ENCODE data around the gene BCLAF1. TPM values are rescaled to one million over a fixed set of nuclear protein-coding genes. Genes with fewer than 3 reads are reported as not detected.
"Not testable (repeated sequence)": the region's sequence is repeated elsewhere in the genome, so short reads cannot be mapped to it uniquely, and the experiment has no call there.

The BCLAF1 gene
- total RNA-seq, 1 experiment from 2014 or later: 175 TPM

GRCh38 chr6:136226027-136226673 lies 63.5 kb downstream of the BCLAF1 start:
- DNase-seq (ENCODE audit: unreplicated experiment): peak; percentile 75
- no TSS peak for BruUV-seq (replicated peaks)
- peak; percentile 99 for TF ChIP-seq CTCF (IDR thresholded peaks at IDR 0.05; ENCODE audit: unreplicated experiment)
- Mint-ChIP-seq H3K4me1 (ENCODE audit: insufficient read depth, unreplicated experiment) (peaks cover 9% of the 10 kb centered on the region), H3K27me3 (ENCODE audit: insufficient read depth, unreplicated experiment) (no peaks in the 10 kb centered on the region), H3K4me3 (ENCODE audit: unreplicated experiment) (no peak overlapping the region), H3K36me3 (ENCODE audit: insufficient read depth, unreplicated experiment) (peaks cover 8% of the 10 kb centered on the region), H3K27ac (ENCODE audit: low read depth, unreplicated experiment) (peak overlapping the region; percentile 41), H3K9me3 (ENCODE audit: unreplicated experiment) (no peaks in the 10 kb centered on the region)
- intact Hi-C loops (cut with micrococcal nuclease): loop anchor here (1.0 to 10.0 kb wide), 6 partner anchors 194 to 775 kb away; no protein-coding TSS in a partner anchor
- CTCF ChIA-PET: interaction anchor here (0.6 to 3.1 kb wide), 111 partner anchors 10 to 808 kb away, joined by 3 to 143 read pairs (median 4); no protein-coding TSS in a partner anchor
- POLR2A ChIA-PET: interaction anchor here (0.7 to 1.5 kb wide), 11 partner anchors 11 to 728 kb away, joined by 3 to 8 read pairs (median 4); no protein-coding TSS in a partner anchor

DNA sequence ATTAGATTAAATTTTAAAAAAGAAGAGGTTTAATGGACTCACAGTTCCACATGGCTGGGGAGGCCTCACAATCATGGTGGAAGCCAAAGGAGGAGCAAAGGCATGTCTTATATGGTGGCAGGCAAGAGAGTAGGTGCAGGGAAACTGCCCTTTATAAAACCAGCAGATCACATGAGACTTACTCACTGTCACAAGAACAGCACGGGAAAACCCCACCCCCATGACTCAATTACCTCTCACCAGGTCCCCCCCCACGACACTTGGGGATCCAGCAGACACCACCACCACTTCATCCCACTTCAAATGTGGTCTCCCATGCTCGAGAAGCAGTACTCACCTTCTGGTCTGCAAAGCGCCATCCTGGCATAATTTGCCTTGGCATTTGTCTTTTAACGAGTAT lies 64.2 kb downstream of the BCLAF1 start:
- CTCF ChIA-PET: interaction anchor here (0.6 to 3.1 kb wide), 74 partner anchors 10 to 780 kb away, joined by 3 to 143 read pairs (median 6); no protein-coding TSS in a partner anchor
- POLR2A ChIA-PET: interaction anchor here (1.1 to 1.5 kb wide), 3 partner anchors 690 to 720 kb away, joined by 3 to 7 read pairs (median 3); no protein-coding TSS in a partner anchor

GRCh38 chr6:136224974-136225373 lies 64.7 kb downstream of the BCLAF1 start:
- POLR2A ChIA-PET; H3K27me3 Mint-ChIP-seq (ENCODE audit: insufficient read depth, unreplicated experiment); H3K27ac Mint-ChIP-seq (ENCODE audit: low read depth, unreplicated experiment); H3K36me3 Mint-ChIP-seq (ENCODE audit: insufficient read depth, unreplicated experiment); H3K4me3 Mint-ChIP-seq (ENCODE audit: unreplicated experiment); H3K9me3 Mint-ChIP-seq (ENCODE audit: unreplicated experiment); H3K4me1 Mint-ChIP-seq (ENCODE audit: insufficient read depth, unreplicated experiment); BruUV-seq (replicated peaks); DNase-seq (ENCODE audit: unreplicated experiment): not testable (repeated sequence)
- CTCF ChIA-PET: interaction anchor here (0.6 to 1.8 kb wide), 3 partner anchors 687 to 805 kb away, joined by 3 to 6 read pairs (median 3); no protein-coding TSS in a partner anchor
- intact Hi-C loops (cut with micrococcal nuclease): loop anchor here (10.0 kb wide), 1 partner anchor 290 kb away; no protein-coding TSS in a partner anchor

More for the DNA sequence above, 64.2 kb downstream of the BCLAF1 start:
- H3K27me3 Mint-ChIP-seq (ENCODE audit: insufficient read depth, unreplicated experiment): no peaks in the 10 kb centered on the region
- no peak overlapping the region for H3K4me3 Mint-ChIP-seq (ENCODE audit: unreplicated experiment)
- H3K27ac Mint-ChIP-seq (ENCODE audit: low read depth, unreplicated experiment): no peak overlapping the region
- DNase-seq (ENCODE audit: unreplicated experiment): peak; percentile 31
- intact Hi-C loops (cut with micrococcal nuclease): loop anchor here (10.0 kb wide), 1 partner anchor 291 kb away; no protein-coding TSS in a partner anchor
- TF ChIP-seq CTCF (IDR thresholded peaks at IDR 0.05; ENCODE audit: unreplicated experiment): no peak
- BruUV-seq (replicated peaks): no TSS peak
- H3K9me3 Mint-ChIP-seq (ENCODE audit: unreplicated experiment): no peaks in the 10 kb centered on the region
- H3K36me3 Mint-ChIP-seq (ENCODE audit: insufficient read depth, unreplicated experiment): peaks cover 8% of the 10 kb centered on the region
- peaks cover 9% of the 10 kb centered on the region for H3K4me1 Mint-ChIP-seq (ENCODE audit: insufficient read depth, unreplicated experiment)

DNA sequence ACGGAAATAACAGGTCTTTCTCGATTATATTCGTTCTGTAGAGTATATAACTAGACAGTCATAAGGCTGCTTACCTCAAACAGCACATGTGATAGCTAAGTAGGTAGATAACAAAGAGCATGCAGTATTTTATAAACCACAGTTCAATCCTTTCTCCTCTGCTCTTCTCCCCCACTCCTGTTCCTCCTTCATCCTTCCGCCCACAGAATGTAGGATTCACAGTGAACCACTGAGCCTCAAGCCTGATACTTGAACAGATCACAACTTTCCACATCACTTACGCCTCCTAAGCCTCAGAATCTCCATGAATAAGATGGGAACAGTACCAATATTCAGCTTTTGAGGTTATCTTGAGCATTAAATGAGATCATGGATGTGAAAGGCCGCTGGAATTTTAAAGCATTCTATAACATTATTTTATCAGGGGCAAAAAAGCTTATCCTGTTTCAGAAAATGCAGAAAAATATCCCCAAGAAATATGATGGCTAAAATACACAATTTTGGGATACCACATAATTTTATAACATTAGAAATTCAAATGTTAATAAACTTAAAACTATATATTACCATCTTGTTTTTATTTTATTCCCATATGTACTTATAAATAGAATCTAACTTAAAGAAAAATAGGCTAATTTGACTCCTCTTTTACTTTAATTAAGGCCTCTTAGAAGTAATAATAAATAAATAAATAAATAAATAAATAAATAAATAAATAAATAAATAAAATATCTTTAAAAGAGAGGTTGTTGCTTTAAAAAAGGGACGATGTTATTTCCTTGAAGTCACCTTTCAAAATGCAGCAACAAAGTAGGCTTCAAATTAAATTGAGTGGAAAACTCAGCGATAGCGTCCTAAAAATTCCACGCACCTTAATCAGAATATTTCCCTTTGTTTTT lies 72.9 kb downstream of the BCLAF1 start:
- Mint-ChIP-seq H3K36me3 (ENCODE audit: insufficient read depth, unreplicated experiment) (no peaks in the 10 kb centered on the region), H3K27me3 (ENCODE audit: insufficient read depth, unreplicated experiment) (no peaks in the 10 kb centered on the region), H3K4me1 (ENCODE audit: insufficient read depth, unreplicated experiment) (no peaks in the 10 kb centered on the region), H3K4me3 (ENCODE audit: unreplicated experiment) (no peak overlapping the region), H3K9me3 (ENCODE audit: unreplicated experiment) (no peaks in the 10 kb centered on the region), H3K27ac (ENCODE audit: low read depth, unreplicated experiment) (no peak overlapping the region)
- TF ChIP-seq CTCF (IDR thresholded peaks at IDR 0.05; ENCODE audit: unreplicated experiment): no peak
- no TSS peak for BruUV-seq (replicated peaks)
- intact Hi-C loops (cut with micrococcal nuclease): no loop called here
- POLR2A ChIA-PET: interaction anchor here (0.5 to 0.6 kb wide), 3 partner anchors 30 to 342 kb away, joined by 3 to 4 read pairs (median 3); no protein-coding TSS in a partner anchor
- CTCF ChIA-PET: interaction anchor here (1.0 to 3.9 kb wide), 2 partner anchors 10 to 680 kb away, joined by 3 to 25 read pairs; no protein-coding TSS in a partner anchor
- DNase-seq (ENCODE audit: unreplicated experiment): no peak

All from MCF 10A (cell line).